ENCODE results near the gene FEM1C.

FEM1C gene

DNA sequence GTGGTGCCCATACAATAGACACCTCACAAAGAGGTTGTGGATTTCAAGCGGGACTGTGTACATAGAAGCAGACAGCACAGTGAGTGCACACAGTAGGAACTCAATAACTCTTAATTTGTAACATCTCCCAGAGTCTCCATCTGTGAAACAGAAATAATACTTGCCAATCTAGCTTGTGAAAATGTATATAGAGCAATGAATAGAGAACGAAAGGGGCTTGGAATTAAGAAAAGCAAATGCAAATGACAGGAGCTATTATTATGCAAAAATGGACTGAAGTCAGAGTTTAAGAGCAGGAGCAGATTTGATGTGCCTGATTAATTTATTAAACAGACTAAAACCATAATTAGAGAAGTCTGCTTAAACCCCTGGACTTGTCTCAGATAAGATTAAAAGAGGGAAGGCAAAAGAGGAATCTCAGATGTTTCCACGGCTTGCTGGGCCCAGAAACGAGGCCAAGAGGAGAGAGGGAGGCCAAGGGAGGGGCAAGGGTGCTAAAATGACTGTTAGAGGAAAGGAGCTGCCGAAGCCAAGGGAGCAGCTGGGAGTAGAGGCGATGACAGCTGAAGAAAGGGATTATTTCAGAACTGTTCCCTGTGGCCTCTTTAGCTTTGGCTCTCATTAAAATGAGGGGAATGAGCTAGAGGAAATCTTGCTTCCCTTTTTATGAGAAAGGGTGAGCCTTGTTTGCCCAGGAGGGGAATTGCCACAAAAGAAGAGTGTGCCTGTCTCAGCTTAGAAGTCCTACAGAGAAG is 72.1 kb downstream of the FEM1C start:
- DNase-seq: no peak

DNA sequence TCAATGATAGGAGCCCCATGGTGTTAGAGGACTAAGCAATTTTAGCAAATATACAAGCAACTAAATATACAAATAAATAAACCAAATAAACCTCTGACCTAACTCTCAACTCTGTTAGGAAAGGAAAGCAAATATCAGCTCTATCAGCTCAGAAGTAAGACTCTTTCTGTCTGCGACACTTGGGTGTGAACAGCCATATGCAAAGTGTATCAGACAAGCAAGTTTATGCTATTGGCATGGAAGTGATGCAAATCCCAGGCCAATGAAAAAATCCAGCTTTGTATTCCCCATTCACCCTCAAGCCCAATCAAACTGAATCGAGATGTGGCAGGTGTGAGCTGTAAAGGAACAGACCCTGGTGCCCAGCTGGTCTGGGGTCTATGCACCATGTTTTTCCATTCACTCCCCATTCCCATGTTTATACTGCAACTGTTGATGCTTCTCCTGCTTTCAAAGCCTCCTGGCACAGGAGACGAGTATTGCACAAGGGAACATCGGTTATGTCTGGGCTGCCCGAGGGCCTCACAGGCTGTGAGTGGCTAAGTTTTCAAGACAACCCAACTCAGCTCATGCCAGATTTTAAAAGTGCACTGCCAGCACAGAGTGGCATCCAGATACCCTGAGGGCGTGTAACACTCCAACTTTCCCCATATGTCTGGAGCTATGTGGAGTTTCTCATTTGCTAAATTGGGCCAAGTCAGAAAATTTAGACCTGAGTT is 73.1 kb downstream of the FEM1C start:
- no peak for DNase-seq

DNA sequence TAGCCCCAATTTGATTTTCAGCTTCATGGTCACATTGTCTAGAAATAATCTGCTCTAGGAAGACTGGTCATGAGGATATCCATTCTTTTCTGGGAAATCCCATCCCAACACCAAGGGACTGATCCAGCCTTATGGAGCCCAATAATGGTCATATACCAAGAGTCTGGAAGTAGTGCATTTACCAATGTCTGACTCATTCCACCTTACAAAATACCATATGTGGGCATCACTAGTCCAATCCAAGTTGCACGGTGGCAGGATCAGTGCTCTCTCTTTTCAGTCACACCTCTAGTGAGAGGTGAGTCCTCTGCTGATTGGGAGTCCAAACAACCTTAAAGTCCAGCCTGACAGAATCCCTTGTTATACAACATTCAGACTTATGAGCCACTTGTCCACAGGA is 73.7 kb downstream of the FEM1C start:
- DNase-seq: no peak
